H1 (cell line): ENCODE results near the gene PARP14. TPM values are rescaled to one million over a fixed set of nuclear protein-coding genes. Genes with fewer than 3 reads are reported as not detected.

Source experiments
- CHD7 ChIP-seq: fragments of 300-600 bp; sonication (generic); IDR thresholded peaks from 2 replicates; pipeline ENCODE4 v1.7.1; 2012; ENCODE audit warnings: low read length, moderate library complexity, mild to moderate bottlenecking, inconsistent platforms; ENCODE audit not compliant: insufficient replicate concordance
- E2F6 ChIP-seq: IDR thresholded peaks from 2 replicates; pipeline ENCODE4 v1.6.1; 2012; ENCODE audit warnings: inconsistent platforms
- RNF2 ChIP-seq: fragments of 200-900, 300-1000 bp; sonication (generic); IDR thresholded peaks from 2 replicates; pipeline ENCODE4 v1.7.1; 2016; ENCODE audit warnings: borderline replicate concordance, low read depth, mild to moderate bottlenecking, antibody characterized with exemption, low read length; ENCODE audit not compliant: poor library complexity, severe bottlenecking; ENCODE audit errors: missing control alignments
- TBP ChIP-seq: IDR thresholded peaks from 2 replicates; pipeline ENCODE4 v1.6.1; 2011; ENCODE audit warnings: low read depth, low read length, improper control_type of control experiment
- polyA plus RNA-seq, 7 experiments: library from polyadenylated mRNA; depleted of rRNA in 3 of 7; stranded (reverse) in 5 of 7; unstranded in 2 of 7; fragments of >200 nt in 5 of 7; fragments of 200-250 nt in 2 of 7; gene quantifications; 1 replicate in 5 of 7; 2 replicates in 1 of 7; 4 replicates in 1 of 7; pipeline versions ENCODE4 v1.2.1 to v1.2.3, GENCODE V29; 2011 to 2013; ENCODE audit warnings: missing spikeins in 2 of 7, mixed read lengths in 2 of 7
- total RNA-seq: library from RNA; stranded (reverse); fragmentation: NEBNext Ultra II Directional; extraction: Animal tissue kit (Norgen Biotek cat#: 25700); gene quantifications from 2 replicates; pipeline ENCODE4 v1.2.1, GENCODE V29; 2021

PARP14 gene
- total and polyA plus RNA-seq, 2 of the 8 experiments (the other 6 are each of a cell fraction or from before 2014, with no cell fraction given): 12.6 to 17.6 TPM

DNA sequence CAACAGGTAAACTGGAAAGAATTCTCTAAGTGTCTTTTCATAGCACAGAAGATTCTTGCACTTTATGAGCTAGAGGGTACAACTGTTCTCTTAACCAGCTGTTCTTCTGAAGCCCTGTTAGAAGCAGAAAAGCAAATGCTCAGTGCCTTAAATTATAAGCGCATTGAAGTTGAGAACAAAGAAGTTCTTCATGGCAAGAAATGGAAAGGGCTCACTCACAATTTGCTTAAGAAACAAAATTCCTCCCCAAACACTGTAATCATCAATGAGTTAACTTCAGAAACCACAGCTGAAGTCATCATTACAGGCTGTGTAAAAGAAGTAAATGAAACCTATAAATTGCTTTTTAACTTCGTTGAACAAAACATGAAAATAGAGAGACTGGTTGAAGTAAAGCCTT, 19.6 kb downstream of the PARP14 start (continued):
- TF ChIP-seq CHD7 (no peak), RNF2 (no peak), E2F6 (no peak), TBP (no peak)
